GM12874 (cell line): ENCODE results near the gene EMC9.

Experiments
- TF ChIP-seq, protein P1 (sequence below): IDR thresholded peaks from 2 replicates; pipeline ENCODE4 v1.5.1; 2011; ENCODE audit warnings: low read depth, mild to moderate bottlenecking, control low read depth, low read length, moderate library complexity; ENCODE audit not compliant: insufficient read depth

Gene EMC9

GRCh38 chr14:24146453-24146977, 5.1 kb upstream of the EMC9 start, which contains the start of gene PSME2:
Gene PSME2 (minus strand): TSS chr14:24146610. CDS start chr14:24146581, 29 bp downstream.
- TF ChIP-seq, protein P1, sequence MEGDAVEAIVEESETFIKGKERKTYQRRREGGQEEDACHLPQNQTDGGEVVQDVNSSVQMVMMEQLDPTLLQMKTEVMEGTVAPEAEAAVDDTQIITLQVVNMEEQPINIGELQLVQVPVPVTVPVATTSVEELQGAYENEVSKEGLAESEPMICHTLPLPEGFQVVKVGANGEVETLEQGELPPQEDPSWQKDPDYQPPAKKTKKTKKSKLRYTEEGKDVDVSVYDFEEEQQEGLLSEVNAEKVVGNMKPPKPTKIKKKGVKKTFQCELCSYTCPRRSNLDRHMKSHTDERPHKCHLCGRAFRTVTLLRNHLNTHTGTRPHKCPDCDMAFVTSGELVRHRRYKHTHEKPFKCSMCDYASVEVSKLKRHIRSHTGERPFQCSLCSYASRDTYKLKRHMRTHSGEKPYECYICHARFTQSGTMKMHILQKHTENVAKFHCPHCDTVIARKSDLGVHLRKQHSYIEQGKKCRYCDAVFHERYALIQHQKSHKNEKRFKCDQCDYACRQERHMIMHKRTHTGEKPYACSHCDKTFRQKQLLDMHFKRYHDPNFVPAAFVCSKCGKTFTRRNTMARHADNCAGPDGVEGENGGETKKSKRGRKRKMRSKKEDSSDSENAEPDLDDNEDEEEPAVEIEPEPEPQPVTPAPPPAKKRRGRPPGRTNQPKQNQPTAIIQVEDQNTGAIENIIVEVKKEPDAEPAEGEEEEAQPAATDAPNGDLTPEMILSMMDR: no peak

DNA sequence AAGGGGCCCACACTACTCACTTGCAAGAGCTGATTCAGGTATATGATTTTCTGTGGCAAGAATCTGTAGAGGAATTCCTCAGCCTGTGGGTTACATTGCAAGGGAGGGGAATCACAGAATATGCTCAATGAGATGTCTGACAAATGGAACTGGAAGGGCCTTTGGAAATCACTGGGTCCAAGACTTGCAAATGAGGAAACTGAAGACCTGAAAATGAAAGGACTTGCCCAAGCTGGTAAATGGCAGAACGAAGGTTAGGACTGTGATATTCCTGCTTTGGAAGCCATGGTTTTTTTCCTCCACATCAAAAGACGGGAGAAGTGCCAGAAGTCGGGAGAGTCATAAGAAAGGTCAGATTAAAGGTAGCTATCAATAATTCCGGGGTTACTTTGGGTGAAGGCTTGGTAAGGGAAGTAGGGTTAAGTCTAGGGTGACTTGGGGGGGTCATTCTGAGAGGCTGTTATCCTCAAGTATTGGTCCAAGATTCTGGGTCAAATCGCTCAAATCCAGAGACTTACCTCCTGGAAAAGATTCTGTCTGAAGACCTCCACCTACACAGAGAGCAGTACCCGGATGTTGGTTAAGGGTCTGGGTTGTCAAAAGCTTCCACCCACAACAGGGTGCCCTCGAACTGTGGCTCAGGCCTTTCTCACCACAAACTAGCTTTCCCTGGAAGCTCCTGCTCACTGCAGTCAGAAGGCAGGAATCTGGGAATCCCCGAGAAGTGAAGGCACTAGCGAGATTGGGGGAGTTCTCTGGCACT, 4.5 kb upstream of the EMC9 start:
- TF ChIP-seq, protein P1: no peak

DNA sequence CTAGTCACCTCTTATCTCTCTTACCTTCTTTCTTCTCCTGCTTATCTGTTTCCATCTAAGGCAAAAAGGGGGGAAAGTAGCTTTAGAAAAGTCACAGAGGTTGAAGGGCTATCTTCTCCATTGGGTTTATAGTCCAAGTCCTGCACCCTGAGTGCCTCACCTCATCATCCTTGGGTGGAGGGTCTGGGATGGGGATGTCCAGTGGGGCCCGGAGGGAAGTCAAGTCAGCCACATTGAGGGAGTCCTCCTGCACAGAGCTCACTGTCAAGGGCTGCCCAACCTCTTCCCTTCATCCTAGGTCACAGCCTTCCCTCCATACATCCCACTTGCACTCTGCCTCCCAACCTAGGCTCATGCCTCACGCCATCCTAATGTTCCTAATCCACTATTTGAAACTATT, 3.8 kb upstream of the EMC9 start:
- TF ChIP-seq, protein P1: no peak

- TF ChIP-seq, protein P1: no peak
These were observed 3.1 kb upstream of the EMC9 start for GRCh38 chr14:24144451-24144850.

- TF ChIP-seq, protein P1: no peak
These were observed 2.1 kb upstream of the EMC9 start for GRCh38 chr14:24143511-24143910.

- TF ChIP-seq, protein P1: no peak
These were observed 2.0 kb downstream of the EMC9 start for GRCh38 chr14:24139272-24139934.

DNA sequence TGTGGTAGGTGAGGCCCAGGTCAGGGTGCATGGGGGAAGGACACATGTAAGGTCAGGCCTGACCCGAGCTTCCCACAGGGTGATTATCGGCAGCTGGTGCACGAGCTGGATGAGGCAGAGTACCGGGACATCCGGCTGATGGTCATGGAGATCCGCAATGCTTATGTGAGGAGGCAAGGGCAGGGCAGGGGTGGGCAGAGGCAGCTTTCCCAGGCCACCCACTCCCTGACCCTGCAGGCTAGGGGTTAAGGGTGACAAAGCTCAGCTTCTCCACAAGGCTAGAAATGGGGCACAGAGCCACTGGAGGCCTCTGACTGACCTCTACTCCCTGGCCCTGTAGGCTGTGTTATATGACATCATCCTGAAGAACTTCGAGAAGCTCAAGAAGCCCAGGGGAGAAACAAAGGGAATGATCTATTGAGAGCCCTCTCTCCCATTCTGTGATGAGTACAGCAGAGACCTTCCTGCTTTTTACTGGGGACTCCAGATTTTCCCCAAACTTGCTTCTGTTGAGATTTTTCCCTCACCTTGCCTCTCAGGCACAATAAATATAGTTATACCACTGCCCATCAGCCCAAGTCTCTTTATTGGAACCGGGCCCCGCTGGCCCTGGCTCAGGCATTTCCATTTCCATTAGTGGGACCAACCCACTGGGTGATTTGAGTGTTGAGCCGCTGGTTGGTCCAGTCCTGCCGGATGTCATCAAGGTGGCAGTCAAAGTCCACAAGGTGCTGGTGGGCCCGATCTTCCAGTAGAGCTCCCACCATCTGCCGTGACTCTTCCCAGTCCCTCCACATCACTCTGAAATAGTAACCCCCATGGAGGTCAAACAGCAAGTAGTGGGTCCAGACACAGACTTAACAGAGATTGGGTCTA, 2.8 kb downstream of the EMC9 start:
- TF ChIP-seq, protein P1: no peak
